Thyroid gland (tissue), 4 donors: ENCODE measurements around the gene EIF2S1.

Source experiments
- CTCF ChIP-seq, 6 experiments: fragments of 200-600 bp in 3 of 6; fragments of 450-650 bp in 3 of 6; sonication (generic) in 3 of 6; IDR thresholded peaks; one replicate each; pipeline ENCODE4 v1.5.1; 2016 to 2019; ENCODE audit warnings: antibody characterized with exemption in 6 of 6, mild to moderate bottlenecking in 2 of 6, inconsistent platforms in 1 of 6, moderate library complexity in 1 of 6
- POLR2A ChIP-seq, 2 donors: fragments of 450-650 bp; IDR thresholded peaks; one replicate each; pipeline ENCODE4 v1.6.1; 2017; ENCODE audit warnings: antibody characterized with exemption in 2 of 2, mild to moderate bottlenecking in 2 of 2, moderate library complexity in 1 of 2

DNA sequence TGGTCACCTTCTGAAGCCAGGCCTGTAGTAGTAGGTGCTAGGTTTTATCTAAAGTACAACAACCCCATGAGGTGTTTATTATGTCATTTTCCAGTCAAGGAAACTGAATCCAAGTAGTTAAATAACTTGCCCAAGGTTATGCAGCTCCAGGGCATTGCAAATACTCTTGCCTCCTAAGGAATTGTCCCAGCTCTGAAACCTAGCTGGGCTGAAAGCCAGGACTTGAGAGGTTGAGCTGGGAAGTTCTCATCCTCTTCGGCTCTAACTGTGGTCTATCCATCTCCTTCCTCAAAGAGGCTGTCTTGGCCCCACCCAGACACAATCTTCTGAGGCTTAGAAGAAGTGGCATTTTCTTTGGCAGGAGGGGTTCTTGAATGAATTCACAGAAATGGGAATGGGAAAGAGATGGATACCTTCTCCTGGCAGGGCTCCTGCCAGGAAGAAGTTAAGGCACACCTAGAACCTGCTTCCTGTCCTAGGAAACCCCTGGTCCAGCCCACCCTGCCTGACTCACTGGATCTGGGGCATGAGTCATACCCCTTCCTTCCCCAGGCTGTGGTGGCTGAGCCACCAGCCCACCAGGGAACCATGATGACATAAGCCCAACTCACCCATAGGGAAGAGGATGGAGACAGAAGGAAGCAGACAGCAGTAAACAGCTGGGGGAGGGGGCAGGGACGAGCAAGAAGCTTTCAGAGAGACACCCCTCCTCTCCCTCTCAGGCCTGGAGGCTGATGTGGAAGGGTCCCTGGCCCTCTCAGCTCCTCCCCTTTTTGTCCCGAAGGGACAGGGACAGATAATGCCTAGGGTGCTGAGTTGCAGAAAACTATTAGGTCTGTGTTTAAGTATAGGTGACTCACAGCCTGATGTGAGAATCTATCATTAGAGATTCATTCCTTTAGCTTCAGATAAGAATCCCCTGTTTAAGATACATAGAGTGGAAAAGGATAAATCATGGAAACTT lies 54.0 kb downstream of the EIF2S1 start:
- TF ChIP-seq POLR2A (IDR thresholded peaks at IDR 0.05): no peak
- TF ChIP-seq CTCF (IDR thresholded peaks at IDR 0.05): no peak
